ENCODE results near the gene COL11A1. TPM values are rescaled to one million over a fixed set of nuclear protein-coding genes. Genes with fewer than 3 reads are reported as not detected.
"Not testable (repeated sequence)": the region's sequence is repeated elsewhere in the genome, so short reads cannot be mapped to it uniquely, and the experiment has no call there.

COL11A1 gene
- total RNA-seq, 2 donors from 2014 or later, result 0.52 to 2.6 TPM

GRCh38 chr1:103142461-103142860 lies 34.1 kb upstream of the COL11A1 start:
- WGBS, 2 donors, result 23 to 25% methylated on average over 2 of the region's 2 CpGs
- Histone ChIP-seq H3K4me1 (no peaks in the 10 kb centered on the region), H3K27me3 (no peaks in the 10 kb centered on the region), H3K4me3 (no peak overlapping the region), H3K9me3 (no peaks in the 10 kb centered on the region), H3K36me3 (replicated peaks in 1 of 2; ENCODE audit: insufficient read depth in 1 of 2, low read depth in 2 of 2) (no peaks in the 10 kb centered on the region), H3K27ac (no peak overlapping the region)
- no peak for ATAC-seq
- TF ChIP-seq CTCF (IDR thresholded peaks at IDR 0.05) (no peak), POLR2A (IDR thresholded peaks at IDR 0.05) (no peak)
- intact Hi-C loops (cut with DNase I), result no loop called here
- no peak for DNase-seq

- no peak overlapping the region for H3K27ac ChIP-seq
- H3K4me3 ChIP-seq, result no peak overlapping the region
- ATAC-seq (no peak), DNase-seq (no peak)
- H3K9me3 ChIP-seq, result no peaks in the 10 kb centered on the region
- no peaks in the 10 kb centered on the region for H3K36me3 ChIP-seq (replicated peaks in 1 of 2; ENCODE audit: insufficient read depth in 1 of 2, low read depth in 2 of 2)
- no peaks in the 10 kb centered on the region for H3K27me3 ChIP-seq
- no peak for TF ChIP-seq POLR2A (IDR thresholded peaks at IDR 0.05)
- TF ChIP-seq CTCF (IDR thresholded peaks at IDR 0.05), result no peak
- WGBS, 2 donors, result 49 to 57% methylated on average over 1 of the region's 1 CpG
- intact Hi-C loops (cut with DNase I), result no loop called here
- H3K4me1 ChIP-seq, result no peaks in the 10 kb centered on the region
Measured at GRCh38 chr1:103129796-103130195, 21.5 kb upstream of the COL11A1 start.

GRCh38 chr1:103129255-103129654 lies 20.9 kb upstream of the COL11A1 start:
- Histone ChIP-seq H3K27me3 (no peaks in the 10 kb centered on the region), H3K36me3 (replicated peaks in 1 of 2; ENCODE audit: insufficient read depth in 1 of 2, low read depth in 2 of 2) (no peaks in the 10 kb centered on the region), H3K4me3 (no peak overlapping the region), H3K27ac (no peak overlapping the region), H3K4me1 (no peaks in the 10 kb centered on the region), H3K9me3 (no peaks in the 10 kb centered on the region)
- DNase-seq (no peak), ATAC-seq (no peak)
- 0 to 3% methylated on average over 1 of the region's 1 CpG for WGBS, 2 donors
- TF ChIP-seq POLR2A (IDR thresholded peaks at IDR 0.05), result no peak
- no peak for TF ChIP-seq CTCF (IDR thresholded peaks at IDR 0.05)
- intact Hi-C loops (cut with DNase I), result no loop called here

GRCh38 chr1:103128256-103128655 lies 19.9 kb upstream of the COL11A1 start:
- H3K27me3 ChIP-seq; H3K36me3 ChIP-seq (replicated peaks in 1 of 2; ENCODE audit: insufficient read depth in 1 of 2, low read depth in 2 of 2); intact Hi-C loops (cut with DNase I); H3K4me3 ChIP-seq; ATAC-seq; H3K9me3 ChIP-seq; H3K4me1 ChIP-seq; H3K27ac ChIP-seq; DNase-seq: not testable (repeated sequence)
- WGBS, 2 donors, result 52 to 54% methylated on average over 2 of the region's 2 CpGs

- Histone ChIP-seq H3K36me3 (replicated peaks in 1 of 2; ENCODE audit: insufficient read depth in 1 of 2, low read depth in 2 of 2) (no peaks in the 10 kb centered on the region), H3K27me3 (no peaks in the 10 kb centered on the region), H3K9me3 (no peaks in the 10 kb centered on the region), H3K4me3 (no peak overlapping the region), H3K27ac (no peak overlapping the region), H3K4me1 (no peaks in the 10 kb centered on the region)
- 55 to 61% methylated on average over 2 of the region's 2 CpGs for WGBS, 2 donors
- no peak for ATAC-seq
- no peak for TF ChIP-seq CTCF (IDR thresholded peaks at IDR 0.05)
- intact Hi-C loops (cut with DNase I), result no loop called here
- DNase-seq, result no peak
Measured at GRCh38 chr1:103125219-103125618, 16.9 kb upstream of the COL11A1 start.

Measured in body of pancreas (tissue), 4 donors.